GM18873 (cell line): ENCODE results near the gene TMEM115.

Experiments used
- ATAC-seq: cut with Tn5 transposase; IDR thresholded peaks from one replicate; pipeline ENCODE4 v1.9.1; 2021; ENCODE audit warnings: mild to moderate bottlenecking, moderate library complexity, moderate number of reproducible peaks; ENCODE audit not compliant: unreplicated experiment, low FRiP score

TMEM115 gene

GRCh38 chr3:50358911-50359759 lies at the start of gene TMEM115:
Gene TMEM115, minus strand, starts transcription at chr3:50359521. Its CDS starts 458 bp downstream, at chr3:50359063.
- peak; percentile 97 for ATAC-seq

GRCh38 chr3:50408443-50408944 lies 49.2 kb upstream of the TMEM115 start:
- ATAC-seq: no peak

GRCh38 chr3:50406487-50406886 lies 47.2 kb upstream of the TMEM115 start:
- ATAC-seq: no peak

- no peak for ATAC-seq
These were observed 45.9 kb upstream of the TMEM115 start for GRCh38 chr3:50405249-50405648.

GRCh38 chr3:50401978-50402595 lies 42.8 kb upstream of the TMEM115 start:
- ATAC-seq: no peak

GRCh38 chr3:50396502-50396901 lies 37.2 kb upstream of the TMEM115 start:
- ATAC-seq: no peak

- ATAC-seq: no peak
These were observed 35.9 kb upstream of the TMEM115 start for GRCh38 chr3:50395070-50395860.

- no peak for ATAC-seq
These were observed 33.7 kb upstream of the TMEM115 start for GRCh38 chr3:50393061-50393460.

- no peak for ATAC-seq
These were observed 32.9 kb upstream of the TMEM115 start for GRCh38 chr3:50392101-50392715.

GRCh38 chr3:50390508-50391224 lies 31.3 kb upstream of the TMEM115 start:
- ATAC-seq: no peak

- ATAC-seq: no peak
These were observed 30.1 kb upstream of the TMEM115 start for GRCh38 chr3:50389414-50389767.

GRCh38 chr3:50388720-50389413 lies 29.5 kb upstream of the TMEM115 start:
- ATAC-seq: no peak

GRCh38 chr3:50388016-50388719 lies 28.8 kb upstream of the TMEM115 start:
- no peak for ATAC-seq

- ATAC-seq: no peak
These were observed 26.4 kb upstream of the TMEM115 start for GRCh38 chr3:50385754-50386153.

GRCh38 chr3:50383750-50384149 lies 24.4 kb upstream of the TMEM115 start:
- no peak for ATAC-seq

- ATAC-seq: no peak
These were observed 23.4 kb upstream of the TMEM115 start for GRCh38 chr3:50382722-50383121.

GRCh38 chr3:50381383-50381782 lies 22.1 kb upstream of the TMEM115 start:
- no peak for ATAC-seq

- no peak for ATAC-seq
These were observed 21.2 kb upstream of the TMEM115 start for GRCh38 chr3:50380405-50381085.
